ENCODE results near the gene OSBPL6. TPM values are rescaled to one million over a fixed set of nuclear protein-coding genes. Genes with fewer than 3 reads are reported as not detected.

OSBPL6 gene
- total RNA-seq, 1 experiment from 2014 or later = 2.3 TPM

DNA sequence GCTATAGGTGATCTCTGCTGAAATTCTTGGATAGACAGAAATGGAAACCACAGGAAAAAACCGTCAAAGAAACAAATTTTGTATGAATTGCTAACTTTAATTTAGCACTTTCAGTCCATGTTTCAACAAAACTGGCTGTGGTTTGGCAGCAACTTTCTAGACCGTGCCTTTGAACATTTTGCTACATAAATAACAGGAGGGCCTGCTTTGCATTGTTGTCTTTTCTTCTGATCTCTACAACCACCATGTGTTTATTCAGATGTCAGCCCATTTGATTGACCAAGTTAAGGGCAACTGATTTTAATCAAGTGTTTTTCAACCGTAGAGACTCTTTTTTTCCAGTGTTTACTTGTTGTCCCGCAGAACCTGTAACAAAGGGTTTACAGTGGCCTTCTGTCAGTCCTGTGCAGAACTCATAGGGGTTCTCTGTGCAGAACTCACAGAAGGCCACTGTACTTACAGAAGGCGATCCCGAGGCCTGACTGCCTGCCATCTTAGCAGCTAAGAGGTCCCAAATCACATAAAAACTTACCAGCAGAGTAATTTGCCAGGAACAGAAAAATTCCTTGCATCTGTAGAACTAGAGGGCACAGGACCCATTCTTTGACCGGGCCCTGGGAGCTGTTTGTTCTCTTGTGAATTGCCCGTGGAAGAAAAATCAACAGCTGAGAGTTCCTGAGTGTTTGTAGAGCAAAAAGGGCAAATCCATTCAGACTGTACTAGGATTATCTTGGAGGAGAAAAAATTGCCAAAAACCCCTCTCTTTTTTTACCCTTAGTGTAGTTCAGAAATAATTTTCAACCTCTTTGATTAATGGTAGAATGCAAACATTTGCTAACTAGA, 136.1 kb downstream of the OSBPL6 start:
- H3K27ac Mint-ChIP-seq (ENCODE audit: unreplicated experiment) = no peak overlapping the region
- no peaks in the 10 kb centered on the region for H3K27me3 Mint-ChIP-seq (ENCODE audit: unreplicated experiment)
- no peaks in the 10 kb centered on the region for H3K36me3 Mint-ChIP-seq (ENCODE audit: insufficient read depth, unreplicated experiment)
- TF ChIP-seq, protein P1, sequence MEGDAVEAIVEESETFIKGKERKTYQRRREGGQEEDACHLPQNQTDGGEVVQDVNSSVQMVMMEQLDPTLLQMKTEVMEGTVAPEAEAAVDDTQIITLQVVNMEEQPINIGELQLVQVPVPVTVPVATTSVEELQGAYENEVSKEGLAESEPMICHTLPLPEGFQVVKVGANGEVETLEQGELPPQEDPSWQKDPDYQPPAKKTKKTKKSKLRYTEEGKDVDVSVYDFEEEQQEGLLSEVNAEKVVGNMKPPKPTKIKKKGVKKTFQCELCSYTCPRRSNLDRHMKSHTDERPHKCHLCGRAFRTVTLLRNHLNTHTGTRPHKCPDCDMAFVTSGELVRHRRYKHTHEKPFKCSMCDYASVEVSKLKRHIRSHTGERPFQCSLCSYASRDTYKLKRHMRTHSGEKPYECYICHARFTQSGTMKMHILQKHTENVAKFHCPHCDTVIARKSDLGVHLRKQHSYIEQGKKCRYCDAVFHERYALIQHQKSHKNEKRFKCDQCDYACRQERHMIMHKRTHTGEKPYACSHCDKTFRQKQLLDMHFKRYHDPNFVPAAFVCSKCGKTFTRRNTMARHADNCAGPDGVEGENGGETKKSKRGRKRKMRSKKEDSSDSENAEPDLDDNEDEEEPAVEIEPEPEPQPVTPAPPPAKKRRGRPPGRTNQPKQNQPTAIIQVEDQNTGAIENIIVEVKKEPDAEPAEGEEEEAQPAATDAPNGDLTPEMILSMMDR (IDR thresholded peaks at IDR 0.05; ENCODE audit: unreplicated experiment) = no peak
- intact Hi-C loops (cut with micrococcal nuclease; ENCODE audit: unreplicated experiment) = no loop called here
- no peaks in the 10 kb centered on the region for H3K4me1 Mint-ChIP-seq (ENCODE audit: low read depth, unreplicated experiment)
- DNase-seq = no peak
- no peaks in the 10 kb centered on the region for H3K9me3 Mint-ChIP-seq (ENCODE audit: low read depth, unreplicated experiment)
- H3K4me3 Mint-ChIP-seq (ENCODE audit: low read depth, unreplicated experiment) = no peak overlapping the region
- CTCF ChIA-PET = no interaction called here
- BruUV-seq (replicated peaks) = no TSS peak

DNA sequence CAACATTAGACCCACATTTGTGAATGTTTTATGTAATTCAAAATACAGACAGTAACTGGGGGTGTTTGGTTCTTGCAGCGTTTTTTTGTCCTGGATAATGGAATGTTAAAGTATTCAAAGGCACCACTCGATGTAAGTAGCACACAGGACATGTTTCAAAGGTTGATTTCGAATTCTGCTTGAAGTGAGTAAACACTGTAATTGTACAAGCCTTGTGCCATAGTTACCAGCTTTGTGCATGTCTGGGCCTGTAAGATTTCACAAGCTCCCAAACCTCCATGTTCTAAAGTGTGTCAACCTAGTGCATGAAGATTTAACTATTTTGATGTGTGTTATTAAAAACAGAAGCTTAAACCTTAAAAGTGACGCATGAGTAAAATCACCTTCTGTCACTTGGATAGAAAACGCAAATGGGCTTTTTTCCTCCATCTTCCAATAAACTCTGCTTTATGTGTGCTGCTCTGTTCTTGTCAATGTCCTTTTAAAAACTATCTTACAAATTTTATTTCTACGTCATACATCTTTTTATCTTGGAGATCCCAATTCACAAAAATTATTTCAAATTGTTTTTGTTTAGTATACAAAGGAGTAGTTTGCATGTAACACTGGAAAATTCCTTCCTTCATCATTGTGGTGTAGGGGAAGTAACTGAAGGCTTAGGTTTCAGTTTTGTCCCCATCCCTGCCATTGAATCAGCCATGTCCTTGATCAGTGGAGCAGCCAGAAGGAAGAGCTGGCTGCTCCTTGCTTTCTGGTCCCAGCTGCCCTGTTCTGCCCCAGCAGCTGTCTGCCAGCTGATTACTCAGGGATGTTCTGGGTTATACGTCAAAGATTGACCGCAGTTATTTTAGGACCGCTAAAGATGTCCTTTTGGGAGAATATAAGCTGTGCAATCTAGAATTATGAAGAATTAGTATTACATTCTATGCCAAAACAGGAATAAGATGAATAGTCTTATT, 137.4 kb downstream of the OSBPL6 start:
- H3K27ac Mint-ChIP-seq (ENCODE audit: unreplicated experiment) = no peak overlapping the region
- H3K27me3 Mint-ChIP-seq (ENCODE audit: unreplicated experiment) = no peaks in the 10 kb centered on the region
- CTCF ChIA-PET = no interaction called here
- H3K4me1 Mint-ChIP-seq (ENCODE audit: low read depth, unreplicated experiment) = no peaks in the 10 kb centered on the region
- DNase-seq = no peak
- H3K36me3 Mint-ChIP-seq (ENCODE audit: insufficient read depth, unreplicated experiment) = no peaks in the 10 kb centered on the region
- no TSS peak for BruUV-seq (replicated peaks)
- no peaks in the 10 kb centered on the region for H3K9me3 Mint-ChIP-seq (ENCODE audit: low read depth, unreplicated experiment)
- TF ChIP-seq, protein P1 (IDR thresholded peaks at IDR 0.05; ENCODE audit: unreplicated experiment) = no peak
- no peak overlapping the region for H3K4me3 Mint-ChIP-seq (ENCODE audit: low read depth, unreplicated experiment)
- intact Hi-C loops (cut with micrococcal nuclease; ENCODE audit: unreplicated experiment) = no loop called here

DNA sequence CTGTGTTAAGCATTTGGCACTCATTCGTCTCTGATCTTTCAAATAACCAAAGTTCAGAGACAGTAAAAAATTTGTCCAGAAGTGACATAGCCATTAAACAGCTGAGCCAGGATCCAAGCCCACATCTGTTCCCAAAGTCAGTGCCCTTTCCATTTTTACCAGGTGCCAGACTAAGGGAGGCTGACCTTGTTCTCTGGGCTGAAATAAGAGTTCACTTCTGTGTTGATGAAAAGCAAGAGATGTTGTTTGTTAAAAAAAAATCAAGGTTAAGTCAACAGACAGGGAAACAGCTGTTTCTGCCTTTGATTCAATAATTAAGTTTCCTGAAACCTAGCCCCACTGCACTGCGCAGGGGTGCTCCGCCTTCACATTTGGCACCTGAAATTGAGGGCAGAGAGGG, 139.5 kb downstream of the OSBPL6 start:
- CTCF ChIA-PET = no interaction called here
- no peak for DNase-seq
- no peaks in the 10 kb centered on the region for H3K36me3 Mint-ChIP-seq (ENCODE audit: insufficient read depth, unreplicated experiment)
- no peaks in the 10 kb centered on the region for H3K4me1 Mint-ChIP-seq (ENCODE audit: low read depth, unreplicated experiment)
- H3K27ac Mint-ChIP-seq (ENCODE audit: unreplicated experiment) = no peak overlapping the region
- no peak overlapping the region for H3K4me3 Mint-ChIP-seq (ENCODE audit: low read depth, unreplicated experiment)
- H3K9me3 Mint-ChIP-seq (ENCODE audit: low read depth, unreplicated experiment) = no peaks in the 10 kb centered on the region
- no TSS peak for BruUV-seq (replicated peaks)
- no peaks in the 10 kb centered on the region for H3K27me3 Mint-ChIP-seq (ENCODE audit: unreplicated experiment)
- intact Hi-C loops (cut with micrococcal nuclease; ENCODE audit: unreplicated experiment) = no loop called here
- TF ChIP-seq, protein P1 (IDR thresholded peaks at IDR 0.05; ENCODE audit: unreplicated experiment) = no peak

DNA sequence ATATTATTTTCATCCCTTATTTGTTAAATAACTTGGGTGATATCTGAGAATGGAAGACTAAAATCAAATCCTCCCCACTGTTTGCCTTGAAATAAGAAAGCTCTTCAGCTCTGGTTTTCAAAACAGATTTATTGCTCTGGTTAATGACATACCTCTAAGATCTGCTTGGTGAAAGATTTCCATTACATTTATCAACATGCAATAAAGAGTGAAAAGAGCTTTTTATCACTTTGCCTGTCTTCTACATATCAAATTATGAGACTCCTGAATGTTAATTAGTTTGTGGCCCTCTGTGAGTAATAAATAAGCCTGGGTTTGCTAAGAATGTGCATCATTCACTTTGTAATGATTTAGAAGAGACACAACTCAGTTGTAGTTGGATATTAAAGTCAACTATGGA, 140.9 kb downstream of the OSBPL6 start:
- Mint-ChIP-seq H3K27ac (ENCODE audit: unreplicated experiment) (no peak overlapping the region), H3K36me3 (ENCODE audit: insufficient read depth, unreplicated experiment) (no peaks in the 10 kb centered on the region), H3K4me1 (ENCODE audit: low read depth, unreplicated experiment) (no peaks in the 10 kb centered on the region)

More for the DNA sequence above, 140.9 kb downstream of the OSBPL6 start:
- no peaks in the 10 kb centered on the region for H3K27me3 Mint-ChIP-seq (ENCODE audit: unreplicated experiment)
- H3K9me3 Mint-ChIP-seq (ENCODE audit: low read depth, unreplicated experiment) = no peaks in the 10 kb centered on the region
- TF ChIP-seq, protein P1 (IDR thresholded peaks at IDR 0.05; ENCODE audit: unreplicated experiment) = no peak
- CTCF ChIA-PET = no interaction called here
- no peak overlapping the region for H3K4me3 Mint-ChIP-seq (ENCODE audit: low read depth, unreplicated experiment)
- intact Hi-C loops (cut with micrococcal nuclease; ENCODE audit: unreplicated experiment) = no loop called here
- DNase-seq = no peak
- BruUV-seq (replicated peaks) = no TSS peak

All from Calu3 (cell line).